ENCODE results near the gene KIRREL2.

KIRREL2 gene

DNA sequence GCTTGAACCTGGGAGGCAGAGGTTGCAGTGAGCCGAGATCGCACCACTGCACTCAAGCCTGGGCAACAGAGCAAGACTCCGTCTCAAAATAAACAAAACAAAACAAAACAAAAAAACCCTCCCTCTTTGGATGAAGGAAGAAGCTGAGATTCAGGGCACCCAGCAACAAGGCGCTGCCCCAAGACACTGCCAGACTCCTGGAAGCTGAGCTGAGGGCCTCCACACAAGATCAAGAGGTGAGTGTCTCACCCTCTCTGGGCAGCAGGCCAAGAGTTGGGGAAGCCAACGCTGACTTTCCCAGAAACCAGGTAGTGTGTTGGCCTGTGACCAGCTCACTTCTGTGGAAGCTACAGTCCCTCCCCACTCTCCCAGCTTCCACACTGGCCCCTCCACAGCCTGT, 55.1 kb downstream of the KIRREL2 start:
- WGBS: 87% methylated on average over 5 of the region's 5 CpGs
- Histone ChIP-seq H3K36me3 (ENCODE audit: insufficient read depth, low read length) (no peaks in the 10 kb centered on the region), H3K4me3 (ENCODE audit: low read length) (no peak overlapping the region), H3K9me3 (ENCODE audit: insufficient read depth, low read depth, low read length) (no peaks in the 10 kb centered on the region), H3K4me1 (ENCODE audit: insufficient read depth, low read length) (peaks cover 5% of the 10 kb centered on the region; the same call in 1 of the 2 replicates), H3K27me3 (ENCODE audit: insufficient read depth, low read length) (no peaks in the 10 kb centered on the region), H3K27ac (ENCODE audit: low read depth, low read length) (no peak overlapping the region), H3K9ac (ENCODE audit: low read depth, low read length) (no peak overlapping the region)

DNA sequence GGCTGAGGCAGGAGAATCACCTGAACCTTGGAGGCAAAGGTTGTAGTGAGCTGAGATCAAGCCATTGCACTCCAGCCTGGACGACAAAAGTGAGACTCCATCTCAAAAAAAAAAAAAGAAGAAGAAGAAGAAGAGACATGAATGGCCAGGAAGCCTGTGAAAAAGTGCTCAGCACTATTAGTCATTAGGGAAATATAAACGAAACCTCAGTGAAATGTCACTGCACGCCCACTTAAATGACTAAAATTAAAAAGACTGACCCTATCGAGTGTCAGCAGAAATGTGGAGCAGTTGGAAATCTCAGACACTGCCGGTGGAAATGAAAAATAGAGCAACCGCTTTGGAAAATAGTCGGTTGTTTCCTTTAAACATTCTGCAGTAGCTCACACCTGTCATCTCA, 56.9 kb downstream of the KIRREL2 start:
- H3K27me3 ChIP-seq (ENCODE audit: insufficient read depth, low read length): no peaks in the 10 kb centered on the region
- H3K4me3 ChIP-seq (ENCODE audit: low read length): no peak overlapping the region
- no peak overlapping the region for H3K27ac ChIP-seq (ENCODE audit: low read depth, low read length)
- H3K36me3 ChIP-seq (ENCODE audit: insufficient read depth, low read length): no peaks in the 10 kb centered on the region
- 87% methylated on average over 7 of the region's 7 CpGs for WGBS
- no peaks in the 10 kb centered on the region for H3K9me3 ChIP-seq (ENCODE audit: insufficient read depth, low read depth, low read length)
- H3K9ac ChIP-seq (ENCODE audit: low read depth, low read length): no peak overlapping the region
- no peaks in the 10 kb centered on the region for H3K4me1 ChIP-seq (ENCODE audit: insufficient read depth, low read length)

DNA sequence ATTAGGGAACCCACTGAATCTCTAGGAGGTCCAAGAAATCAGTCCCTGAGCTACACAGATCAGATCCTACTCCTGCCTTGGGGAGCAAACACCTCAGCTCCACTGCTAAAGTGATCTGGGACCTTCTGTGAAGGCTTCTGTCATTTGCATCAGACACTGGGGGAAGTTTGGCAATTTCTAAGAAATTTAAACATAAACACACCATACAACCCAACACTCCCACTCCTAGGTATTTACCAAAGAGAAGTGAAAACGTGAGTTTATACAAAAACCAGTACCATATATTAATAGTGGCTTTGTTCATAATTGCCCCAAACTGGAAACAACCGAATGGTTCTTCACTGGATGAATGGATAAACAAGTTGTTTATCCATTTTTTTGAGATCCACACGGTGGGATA, 58.7 kb downstream of the KIRREL2 start:
- H3K4me1 ChIP-seq (ENCODE audit: insufficient read depth, low read length): no peaks in the 10 kb centered on the region
- no peaks in the 10 kb centered on the region for H3K36me3 ChIP-seq (ENCODE audit: insufficient read depth, low read length)
- H3K27me3 ChIP-seq (ENCODE audit: insufficient read depth, low read length): no peaks in the 10 kb centered on the region
- no peak overlapping the region for H3K4me3 ChIP-seq (ENCODE audit: low read length)
- H3K9ac ChIP-seq (ENCODE audit: low read depth, low read length): no peak overlapping the region
- H3K27ac ChIP-seq (ENCODE audit: low read depth, low read length): no peak overlapping the region
- 100% methylated on average over 1 of the region's 3 CpGs for WGBS
- no peaks in the 10 kb centered on the region for H3K9me3 ChIP-seq (ENCODE audit: insufficient read depth, low read depth, low read length)

All from HUES64 (cell line).